ENCODE measurements around the gene EEA1. TPM values are rescaled to one million over a fixed set of nuclear protein-coding genes. Genes with fewer than 3 reads are reported as not detected.

Gene EEA1
- total RNA-seq, 6 donors from 2014 or later: 10.2 to 33.5 (median 22.8) TPM

DNA sequence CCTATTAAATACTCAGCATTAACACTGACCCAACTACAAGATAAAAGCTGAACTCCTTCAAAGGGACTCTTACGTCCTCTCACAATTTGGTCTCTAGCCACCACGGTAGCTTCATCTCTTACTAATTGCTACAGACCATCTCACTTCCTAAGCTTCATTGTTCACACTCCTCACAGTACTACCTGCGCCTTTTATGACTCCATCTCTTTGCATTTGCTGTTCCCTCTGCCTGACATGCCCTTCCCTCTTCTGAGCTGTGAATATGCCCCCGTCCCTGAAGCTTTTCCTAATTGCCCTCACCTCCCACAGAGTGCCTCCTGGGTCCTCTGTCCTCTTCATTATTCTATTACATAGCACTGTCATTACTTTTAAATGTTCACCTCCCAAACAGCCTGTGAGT is 2.5 kb downstream of the EEA1 start:
- DNase-seq: no peak
- no peaks in the 10 kb centered on the region for H3K27me3 ChIP-seq
- peak overlapping the region in 2 of 4 donors; percentile 98 to 99 for H3K27ac ChIP-seq
- 74 to 84% methylated on average over 4 of the region's 4 CpGs for WGBS, 2 donors
- H3K36me3 ChIP-seq: no peaks in the 10 kb centered on the region
- H3K4me1 ChIP-seq: peaks cover 16 to 40% (median 21%) of the 10 kb centered on the region in 4 donors
- H3K9me3 ChIP-seq: no peaks in the 10 kb centered on the region
- no peak overlapping the region for H3K4me3 ChIP-seq
- ATAC-seq (ENCODE audit: low FRiP score in 2 of 2): no peak
- TF ChIP-seq POLR2AphosphoS5 (IDR thresholded peaks at IDR 0.05) (no peak), CTCF (IDR thresholded peaks at IDR 0.05) (no peak), EP300 (IDR thresholded peaks at IDR 0.05) (no peak), POLR2A (IDR thresholded peaks at IDR 0.05) (no peak)

GRCh38 chr12:92921877-92922276 is 7.2 kb downstream of the EEA1 start:
- WGBS, 2 donors: 60 to 82% methylated on average over 1 of the region's 1 CpG
- DNase-seq: no peak
- no peak for ATAC-seq (ENCODE audit: low FRiP score in 2 of 2)
- Histone ChIP-seq H3K27me3 (no peaks in the 10 kb centered on the region), H3K4me3 (no peak overlapping the region), H3K36me3 (no peaks in the 10 kb centered on the region), H3K9me3 (no peaks in the 10 kb centered on the region), H3K27ac (no peak overlapping the region), H3K4me1 (peaks cover 5 to 19% (median 10%) of the 10 kb centered on the region in 4 donors)
- no peak for TF ChIP-seq CTCF (IDR thresholded peaks at IDR 0.05)
- no peak for TF ChIP-seq POLR2AphosphoS5 (IDR thresholded peaks at IDR 0.05)
- no peak for TF ChIP-seq POLR2A (IDR thresholded peaks at IDR 0.05)
- no peak for TF ChIP-seq EP300 (IDR thresholded peaks at IDR 0.05)

DNA sequence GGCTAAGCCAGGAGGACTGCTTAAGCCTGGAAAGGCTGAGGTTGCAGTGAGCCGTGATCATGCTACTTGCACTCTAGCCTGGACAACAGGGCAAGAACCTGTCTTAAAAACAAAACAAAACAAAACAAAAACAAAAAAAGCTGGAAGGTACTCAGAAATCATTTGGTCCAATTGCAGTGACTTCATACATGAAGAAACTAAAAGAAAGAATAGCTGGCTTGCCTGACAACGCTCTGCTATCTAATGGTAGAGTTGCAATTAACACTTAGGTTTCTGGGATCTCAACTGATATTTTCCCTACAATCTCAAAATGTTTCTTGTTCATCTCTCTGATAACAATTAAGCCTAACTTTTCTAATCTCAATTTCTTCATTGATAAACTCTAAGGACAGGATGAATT is 13.7 kb downstream of the EEA1 start:
- Histone ChIP-seq H3K4me3 (no peak overlapping the region), H3K36me3 (no peaks in the 10 kb centered on the region), H3K27ac (no peak overlapping the region), H3K4me1 (no peaks in the 10 kb centered on the region), H3K27me3 (no peaks in the 10 kb centered on the region), H3K9me3 (no peaks in the 10 kb centered on the region)
- WGBS, 2 donors: 87 to 93% methylated on average over 2 of the region's 2 CpGs
- no peak for ATAC-seq (ENCODE audit: low FRiP score in 2 of 2)
- no peak for DNase-seq
- TF ChIP-seq POLR2AphosphoS5 (IDR thresholded peaks at IDR 0.05) (no peak), EP300 (IDR thresholded peaks at IDR 0.05) (no peak), CTCF (IDR thresholded peaks at IDR 0.05) (no peak), POLR2A (IDR thresholded peaks at IDR 0.05) (no peak)

DNA sequence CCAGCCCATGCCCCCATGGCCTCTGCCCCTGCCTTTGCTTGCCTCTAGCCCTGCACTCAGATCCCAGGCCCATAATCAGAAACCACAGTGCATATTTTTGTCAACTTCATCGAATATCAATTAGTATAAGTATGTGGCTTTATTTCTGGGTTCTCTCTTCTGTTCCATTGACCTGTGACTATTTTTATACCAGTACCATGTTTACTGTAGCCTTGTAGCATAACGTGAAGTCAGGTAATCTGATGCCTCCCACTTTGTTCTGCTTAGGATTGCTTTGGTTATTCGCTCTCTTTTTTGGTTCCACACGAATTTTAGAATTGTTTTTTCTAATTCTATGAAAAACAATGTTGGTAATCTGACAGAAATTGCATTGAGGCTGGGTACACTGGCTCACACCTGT is 14.9 kb downstream of the EEA1 start:
- Histone ChIP-seq H3K27me3 (no peaks in the 10 kb centered on the region), H3K4me1 (no peaks in the 10 kb centered on the region), H3K36me3 (no peaks in the 10 kb centered on the region), H3K9me3 (no peaks in the 10 kb centered on the region), H3K27ac (no peak overlapping the region), H3K4me3 (no peak overlapping the region)
- 89 to 94% methylated on average over 4 of the region's 4 CpGs for WGBS, 2 donors
- TF ChIP-seq POLR2A (IDR thresholded peaks at IDR 0.05) (no peak), EP300 (IDR thresholded peaks at IDR 0.05) (no peak), POLR2AphosphoS5 (IDR thresholded peaks at IDR 0.05) (no peak), CTCF (IDR thresholded peaks at IDR 0.05) (no peak)
- DNase-seq (no peak), ATAC-seq (ENCODE audit: low FRiP score in 2 of 2) (no peak)

- Histone ChIP-seq H3K27ac (no peak overlapping the region), H3K27me3 (no peaks in the 10 kb centered on the region), H3K4me3 (no peak overlapping the region), H3K36me3 (no peaks in the 10 kb centered on the region), H3K4me1 (peaks cover 0 to 3% (median 0%) of the 10 kb centered on the region in 4 donors), H3K9me3 (no peaks in the 10 kb centered on the region)
- ATAC-seq (ENCODE audit: low FRiP score in 2 of 2): no peak
- no peak for TF ChIP-seq POLR2AphosphoS5 (IDR thresholded peaks at IDR 0.05)
- TF ChIP-seq CTCF (IDR thresholded peaks at IDR 0.05): no peak
- no peak for TF ChIP-seq EP300 (IDR thresholded peaks at IDR 0.05)
- no peak for TF ChIP-seq POLR2A (IDR thresholded peaks at IDR 0.05)
- DNase-seq: no peak
- WGBS, 2 donors: 100% methylated on average over 2 of the region's 2 CpGs
Observed at GRCh38 chr12:92912672-92913071, 16.4 kb downstream of the EEA1 start.
